ENCODE measurements around the gene ABCA3. TPM values are rescaled to one million over a fixed set of nuclear protein-coding genes. Genes with fewer than 3 reads are reported as not detected.

The ABCA3 gene
- total and polyA plus RNA-seq, 2 of the 8 experiments (the other 6 are each of a cell fraction or from before 2014, with no cell fraction given): 5.7 to 7.9 TPM

DNA sequence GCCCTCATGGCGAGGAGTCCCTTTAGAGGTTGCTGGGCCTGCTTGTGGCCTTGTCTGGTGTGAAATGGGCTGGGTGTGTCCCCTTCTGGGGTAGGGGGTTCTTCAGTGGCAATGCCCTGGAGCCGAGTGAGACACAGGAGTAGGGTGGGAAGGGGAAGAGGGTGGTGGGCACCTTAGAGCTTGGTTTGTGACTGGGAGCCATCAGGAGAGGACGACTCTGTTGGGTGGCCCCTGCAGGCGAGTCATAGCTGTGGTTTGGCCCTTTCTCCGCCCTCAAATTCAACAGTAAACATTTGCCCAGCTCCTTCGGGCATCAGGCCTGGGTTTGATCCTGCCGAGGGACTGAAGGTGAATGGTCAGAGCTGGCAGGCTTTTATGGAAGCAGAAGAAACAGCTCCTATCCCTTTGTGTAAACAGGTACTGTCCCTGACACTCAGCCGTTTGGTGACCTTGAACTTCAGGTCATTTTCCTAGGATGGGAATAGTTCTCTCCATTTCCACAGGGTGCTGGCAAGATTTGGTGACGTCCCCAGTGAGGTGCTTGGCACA lies 114.2 kb downstream of the ABCA3 start:
- Histone ChIP-seq H4K5ac (ENCODE audit: insufficient read length, low read depth, low read length) (no peak overlapping the region), H3K4me2 (ENCODE audit: insufficient read depth in 1 of 2, low read depth in 2 of 2, low read length in 2 of 2) (no peak overlapping the region), H3K27ac (ENCODE audit: low read depth, low read length) (no peak overlapping the region), H3K36me3 (ENCODE audit: control insufficient read depth in 2 of 4, insufficient read depth in 4 of 4, low read length in 3 of 4) (peaks cover 0 to 15% (median 2%) of the 10 kb centered on the region in 4 experiments; a peak in 3 of 8 replicates), H3K56ac (replicated peaks; ENCODE audit: insufficient read length, low read depth, low read length) (no peak overlapping the region), H2BK120ac (replicated peaks; ENCODE audit: low read depth, low read length) (no peak overlapping the region), H4K91ac (replicated peaks; ENCODE audit: insufficient read length, low read length) (no peak overlapping the region), H2AFZ (ENCODE audit: low read length) (no peak overlapping the region), H3K4me1 (replicated peaks in 1 of 4; ENCODE audit: control insufficient read depth in 3 of 4, insufficient read depth in 4 of 4, low read length in 3 of 4) (no peaks in the 10 kb centered on the region), H3K27me3 (replicated peaks in 1 of 4; ENCODE audit: control insufficient read depth in 3 of 4, extremely low read depth in 1 of 4, insufficient read depth in 3 of 4, low read length in 3 of 4) (no peaks in the 10 kb centered on the region), H3K14ac (ENCODE audit: insufficient read length) (no peak overlapping the region), H3K4ac (replicated peaks; ENCODE audit: insufficient read length, low read depth, low read length) (no peak overlapping the region), H2BK5ac (ENCODE audit: low read depth, low read length) (no peak overlapping the region), H2AK5ac (ENCODE audit: low read depth, low read length) (no peak overlapping the region), H2BK15ac (ENCODE audit: low read length) (no peak overlapping the region), H3K23ac (ENCODE audit: insufficient read length) (no peak overlapping the region), H2BK12ac (ENCODE audit: low read depth, low read length) (no peak overlapping the region), H3K79me2 (ENCODE audit: control insufficient read depth in 1 of 2, insufficient read depth in 2 of 2, low read length in 2 of 2) (peaks cover 3 to 29% of the 10 kb centered on the region in 2 experiments; a peak in 2 of 4 replicates), H3K23me2 (ENCODE audit: low read depth, low read length) (no peaks in the 10 kb centered on the region), H3K9me3 (ENCODE audit: insufficient read depth in 2 of 2, low read depth in 1 of 2, low read length in 1 of 2) (no peaks in the 10 kb centered on the region), H3K4me3 (ENCODE audit: extremely low read depth in 1 of 4, insufficient read depth in 2 of 4, low read depth in 3 of 4, low read length in 4 of 4) (no peak overlapping the region), H3K18ac (ENCODE audit: extremely low read depth, low read length) (no peak overlapping the region), H3K9ac (replicated peaks in 1 of 4; ENCODE audit: extremely low read depth in 1 of 4, low read depth in 3 of 4, low read length in 3 of 4) (no peak overlapping the region), H4K8ac (ENCODE audit: extremely low read depth, insufficient read depth, low read length) (no peak overlapping the region), H3K79me1 (ENCODE audit: low read depth, low read length) (peaks cover 3% of the 10 kb centered on the region; the same call in 1 of the 2 replicates), H4K20me1 (replicated peaks in 1 of 2; ENCODE audit: control insufficient read depth in 1 of 2, insufficient read depth in 2 of 2, low read length in 2 of 2) (peaks cover 9 to 13% of the 10 kb centered on the region in 2 experiments), H2BK20ac (ENCODE audit: low read length) (no peak overlapping the region)
- ChIA-PET POLR2A (ENCODE audit: partially characterized antibody) (interaction anchor here (0.8 to 6.7 kb wide), 13 partner anchors 9 to 243 kb away, joined by 3 to 37 read pairs (median 5); partner anchors contain the start of genes BRICD5, DNASE1L2, ECI1 and PGP), CTCF (ENCODE audit: partially characterized antibody) (interaction anchor here (1.1 to 2.8 kb wide), 4 partner anchors 11 to 37 kb away, joined by 3 to 10 read pairs (median 4); partner anchors contain the start of gene ECI1)
- DNase-seq (ENCODE audit: low read depth in 1 of 2, low spot score in 2 of 2) (no peak), FAIRE-seq (no peak)
- WGBS, 2 experiments (ENCODE audit: extremely low coverage in 1 of 2, insufficient coverage in 1 of 2, insufficient read length in 1 of 2, insufficient replicate concordance in 2 of 2, low coverage in 1 of 2, low lambda C conversion rate in 2 of 2, missing lambda C conversion rate in 1 of 2): 87% methylated on average over 9 of the region's 9 CpGs; no CpG with 5 or more reads in 1 of the 2 experiments
- TF ChIP-seq RBBP5 (IDR thresholded peaks at IDR 0.05; ENCODE audit: borderline replicate concordance, low read depth, low read length): no peak
- TF ChIP-seq ASH2L (IDR thresholded peaks at IDR 0.05; ENCODE audit: low read length): no peak
- TF ChIP-seq GTF2F1 (IDR thresholded peaks at IDR 0.05; ENCODE audit: borderline replicate concordance, low read depth, low read length): no peak
- no peak for TF ChIP-seq RNF2 (IDR thresholded peaks at IDR 0.05; ENCODE audit: borderline replicate concordance, low read depth, low read length, missing control alignments, poor library complexity, severe bottlenecking)
- TF ChIP-seq SIRT6 (IDR thresholded peaks at IDR 0.05; ENCODE audit: low read length): no peak
- no peak for TF ChIP-seq CEBPB (IDR thresholded peaks at IDR 0.05; ENCODE audit: low read depth, low read length)
- no peak for TF ChIP-seq TCF12 (IDR thresholded peaks at IDR 0.05; ENCODE audit: low read depth, low read length)
- TF ChIP-seq MAFK (IDR thresholded peaks at IDR 0.05; ENCODE audit: low read depth, low read length): no peak
- no peak for TF ChIP-seq SRF (IDR thresholded peaks at IDR 0.05; ENCODE audit: low read depth, low read length)
- no peak for TF ChIP-seq SP2 (IDR thresholded peaks at IDR 0.05; ENCODE audit: low read length)
- no peak for TF ChIP-seq KDM5A (IDR thresholded peaks at IDR 0.05; ENCODE audit: low read length)

Measured in H1 (cell line).